Muscle layer of duodenum (tissue), 2 donors: ENCODE data around the gene ANK2.

Source experiments
- H3K27ac ChIP-seq: one replicate; pipeline ENCODE4 v1.7.0; 2013; ENCODE audit warnings: mild to moderate bottlenecking, low read length
- H3K27me3 ChIP-seq: one replicate; pipeline ENCODE4 v1.7.0; 2013; ENCODE audit warnings: low read depth, mild to moderate bottlenecking, control low read depth, low read length
- H3K36me3 ChIP-seq, 2 donors: one replicate each; pipeline ENCODE4 v1.7.0; 2013; ENCODE audit warnings: low read length in 2 of 2, control low read depth in 1 of 2, mild to moderate bottlenecking in 1 of 2; ENCODE audit not compliant: insufficient read depth in 2 of 2, control insufficient read depth in 1 of 2
- H3K4me1 ChIP-seq, 2 donors: one replicate each; pipeline ENCODE4 v1.7.0; 2013; ENCODE audit warnings: low read length in 2 of 2, mild to moderate bottlenecking in 2 of 2, control low read depth in 1 of 2, moderate library complexity in 1 of 2; ENCODE audit not compliant: insufficient read depth in 2 of 2, control insufficient read depth in 1 of 2
- H3K4me3 ChIP-seq, 2 donors: one replicate each; pipeline ENCODE4 v1.7.0; 2013; ENCODE audit warnings: low read length in 2 of 2, low read depth in 1 of 2, mild to moderate bottlenecking in 1 of 2
- H3K9me3 ChIP-seq, 2 donors: one replicate each; pipeline ENCODE4 v1.7.0; 2013; ENCODE audit warnings: low read length in 2 of 2, control low read depth in 1 of 2, mild to moderate bottlenecking in 1 of 2; ENCODE audit not compliant: control insufficient read depth in 1 of 2
- donor health status: healthy.

The ANK2 gene

DNA sequence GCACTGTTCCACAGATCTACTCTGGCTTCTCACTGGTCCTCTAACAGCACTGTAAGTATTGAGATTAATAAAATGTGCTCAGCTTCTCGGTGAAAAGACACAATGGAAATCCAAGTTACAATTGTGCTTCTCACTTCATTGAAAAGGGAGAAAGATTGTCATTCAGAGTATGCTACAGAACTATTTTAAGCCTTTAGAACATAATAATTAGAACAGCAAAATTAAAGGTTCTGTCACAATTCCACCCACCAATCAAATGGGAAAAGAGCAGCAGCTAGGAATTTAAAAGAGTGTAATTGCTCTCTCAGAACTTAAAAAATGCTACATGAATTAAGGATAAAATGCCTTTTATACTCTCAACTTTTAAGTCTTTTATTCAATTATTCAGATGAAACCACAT, 329.4 kb downstream of the ANK2 start:
- Histone ChIP-seq H3K4me1 (peaks cover 0 to 12% of the 10 kb centered on the region in 2 donors), H3K9me3 (no peaks in the 10 kb centered on the region), H3K27me3 (no peaks in the 10 kb centered on the region), H3K4me3 (no peak overlapping the region), H3K27ac (no peak overlapping the region), H3K36me3 (peaks cover 5 to 27% of the 10 kb centered on the region in 2 donors)

DNA sequence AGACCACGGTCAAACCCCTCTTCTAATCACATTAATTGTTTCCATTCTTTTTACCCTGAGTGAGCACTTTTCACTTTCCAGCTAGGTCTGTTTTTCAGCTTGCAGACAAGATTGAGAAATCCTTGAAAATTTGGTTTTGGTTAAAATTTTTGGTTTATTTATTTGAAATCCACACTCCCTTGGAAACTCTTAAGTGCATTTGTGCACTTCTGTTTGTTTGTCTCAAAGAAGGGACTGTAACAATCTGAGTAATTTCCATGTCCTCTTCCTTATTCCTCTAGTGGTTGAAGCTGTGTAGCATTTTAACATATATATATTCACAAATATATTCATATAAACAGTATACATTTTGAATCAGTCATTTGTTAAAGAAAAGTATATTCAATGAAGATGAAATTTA, 333.3 kb downstream of the ANK2 start:
- Histone ChIP-seq H3K9me3 (no peaks in the 10 kb centered on the region), H3K27ac (no peak overlapping the region), H3K4me3 (no peak overlapping the region), H3K27me3 (no peaks in the 10 kb centered on the region), H3K4me1 (peaks cover 0 to 8% of the 10 kb centered on the region in 2 donors), H3K36me3 (peaks cover 5 to 17% of the 10 kb centered on the region in 2 donors)

DNA sequence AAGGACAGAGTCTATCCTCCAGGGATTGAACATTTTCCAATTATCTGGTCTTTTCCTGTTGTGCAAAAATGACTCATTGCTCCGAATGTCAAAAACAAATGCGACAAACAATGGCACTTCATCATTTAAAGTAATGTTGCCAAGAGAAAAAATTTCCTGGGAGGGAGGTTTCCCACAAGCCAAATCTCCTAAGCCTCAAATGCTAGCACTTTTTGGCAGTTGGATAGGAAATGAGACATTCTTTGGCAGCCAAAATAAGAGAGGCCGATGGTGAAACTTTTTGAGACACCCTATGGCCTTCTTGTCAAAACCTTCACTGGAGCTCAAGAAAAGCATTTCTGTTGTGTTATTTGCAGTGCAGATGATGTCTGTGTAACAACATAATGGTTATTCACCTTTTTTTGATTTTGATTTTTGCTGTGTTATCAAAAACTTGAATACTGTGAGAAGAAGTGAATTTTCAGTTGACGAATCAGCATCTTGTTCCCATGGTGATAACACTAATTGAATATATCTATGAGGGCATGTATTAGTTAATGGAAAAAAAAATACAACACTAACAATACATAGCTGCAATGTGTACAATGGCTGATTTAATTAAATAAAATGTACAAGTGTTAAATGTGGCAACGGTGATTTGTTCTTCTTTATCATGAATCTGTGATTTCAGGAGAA, 333.8 kb downstream of the ANK2 start:
- Histone ChIP-seq H3K27ac (no peak overlapping the region), H3K9me3 (no peaks in the 10 kb centered on the region), H3K4me3 (no peak overlapping the region), H3K36me3 (peaks cover 5 to 17% of the 10 kb centered on the region in 2 donors), H3K4me1 (peaks cover 0 to 8% of the 10 kb centered on the region in 2 donors), H3K27me3 (no peaks in the 10 kb centered on the region)

DNA sequence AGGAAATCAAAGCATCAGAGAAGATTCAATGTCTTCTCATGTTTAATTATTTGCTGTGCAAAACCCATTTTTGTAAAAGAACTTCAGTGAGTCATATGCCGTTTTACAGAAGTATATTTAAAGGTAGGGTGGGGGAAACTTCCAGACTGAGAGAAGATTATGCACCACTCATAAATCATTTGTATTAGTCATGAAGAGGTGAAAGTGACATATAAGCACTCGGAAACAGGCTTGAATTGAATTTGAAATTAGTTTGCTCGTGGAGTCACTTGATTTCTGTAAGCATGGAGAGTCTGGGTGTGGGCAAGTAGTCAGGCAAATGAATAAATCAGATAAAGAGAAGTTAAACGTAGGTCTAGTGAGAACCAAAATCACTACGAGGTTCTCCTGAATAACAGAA, 335.1 kb downstream of the ANK2 start:
- Histone ChIP-seq H3K4me3 (no peak overlapping the region), H3K27ac (no peak overlapping the region), H3K9me3 (no peaks in the 10 kb centered on the region), H3K36me3 (peaks cover 5 to 17% of the 10 kb centered on the region in 2 donors), H3K27me3 (no peaks in the 10 kb centered on the region), H3K4me1 (peaks cover 0 to 8% of the 10 kb centered on the region in 2 donors)

DNA sequence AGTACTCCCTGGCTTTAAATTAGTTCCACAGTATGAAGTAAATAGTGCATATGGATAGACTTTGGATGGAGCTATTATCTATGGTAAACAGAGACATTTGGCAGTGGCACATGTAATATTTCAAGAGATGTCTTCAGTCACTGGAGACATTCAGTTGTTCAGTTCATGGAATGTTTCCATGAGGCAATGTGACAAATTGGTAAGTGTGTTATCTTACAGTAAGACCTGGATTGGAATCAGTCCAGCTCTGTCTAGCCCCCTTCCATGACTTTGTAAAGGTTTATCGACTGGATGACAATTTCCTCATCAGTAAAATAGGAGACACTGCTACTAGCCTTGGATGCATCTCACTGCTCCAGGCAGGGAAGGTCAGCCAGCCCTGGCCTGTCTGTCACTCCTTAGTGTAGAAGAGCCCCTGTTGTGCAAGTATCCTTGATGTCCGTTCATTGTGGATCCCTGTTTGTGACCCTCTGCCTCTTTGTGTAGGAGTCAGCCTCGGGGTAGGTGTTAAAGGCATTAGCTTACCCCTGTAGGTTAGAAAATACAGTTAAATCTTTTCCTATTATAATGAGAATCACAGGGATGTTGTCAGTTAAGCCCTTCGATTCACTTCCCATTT, 335.9 kb downstream of the ANK2 start:
- no peaks in the 10 kb centered on the region for H3K27me3 ChIP-seq
- H3K4me1 ChIP-seq: peaks cover 0 to 8% of the 10 kb centered on the region in 2 donors
- H3K4me3 ChIP-seq: no peak overlapping the region
- peaks cover 5 to 17% of the 10 kb centered on the region in 2 donors for H3K36me3 ChIP-seq
- no peaks in the 10 kb centered on the region for H3K9me3 ChIP-seq
- no peak overlapping the region for H3K27ac ChIP-seq

DNA sequence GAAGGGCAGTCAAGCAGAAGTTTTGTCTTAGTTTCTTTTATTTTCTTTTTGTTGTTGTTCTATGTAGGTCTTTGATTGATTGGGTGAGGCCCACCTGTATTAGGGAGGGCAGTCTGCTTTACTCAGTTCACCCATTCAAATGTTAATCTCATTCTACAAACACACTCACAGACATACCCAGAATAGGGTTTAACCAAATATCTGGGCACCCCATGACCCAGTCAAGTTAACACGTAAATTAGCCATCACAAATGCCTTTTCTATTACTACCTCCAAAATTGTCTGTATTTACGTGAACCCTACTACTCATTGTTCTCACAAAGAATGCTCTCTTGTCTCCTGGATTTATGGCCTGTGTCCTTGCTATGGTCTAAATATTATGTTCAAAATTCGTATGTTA, 339.7 kb downstream of the ANK2 start:
- H3K36me3 ChIP-seq: no peaks in the 10 kb centered on the region
- no peak overlapping the region for H3K27ac ChIP-seq
- no peaks in the 10 kb centered on the region for H3K9me3 ChIP-seq
- no peaks in the 10 kb centered on the region for H3K4me1 ChIP-seq
- no peaks in the 10 kb centered on the region for H3K27me3 ChIP-seq
- H3K4me3 ChIP-seq: no peak overlapping the region

DNA sequence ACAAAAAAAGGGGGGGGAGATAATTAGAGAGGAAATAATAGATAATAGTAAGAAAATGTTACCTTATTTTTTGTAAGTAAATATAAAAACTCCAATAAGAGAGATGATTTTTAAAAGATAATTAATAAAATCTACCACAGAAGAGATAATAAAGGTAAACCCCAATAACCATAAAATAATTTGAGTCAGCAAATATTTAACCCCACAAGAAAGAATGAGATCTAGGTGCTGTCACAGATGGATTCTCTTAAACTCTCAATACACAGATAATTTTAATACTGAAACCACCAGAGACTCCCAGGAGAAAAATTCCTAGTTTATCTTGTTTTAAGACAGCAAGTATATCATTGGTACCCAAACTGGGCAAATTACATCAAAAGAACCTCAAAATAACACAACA, 341.4 kb downstream of the ANK2 start:
- Histone ChIP-seq H3K4me1 (no peaks in the 10 kb centered on the region), H3K36me3 (no peaks in the 10 kb centered on the region), H3K9me3 (no peaks in the 10 kb centered on the region), H3K27me3 (no peaks in the 10 kb centered on the region), H3K4me3 (no peak overlapping the region), H3K27ac (no peak overlapping the region)

DNA sequence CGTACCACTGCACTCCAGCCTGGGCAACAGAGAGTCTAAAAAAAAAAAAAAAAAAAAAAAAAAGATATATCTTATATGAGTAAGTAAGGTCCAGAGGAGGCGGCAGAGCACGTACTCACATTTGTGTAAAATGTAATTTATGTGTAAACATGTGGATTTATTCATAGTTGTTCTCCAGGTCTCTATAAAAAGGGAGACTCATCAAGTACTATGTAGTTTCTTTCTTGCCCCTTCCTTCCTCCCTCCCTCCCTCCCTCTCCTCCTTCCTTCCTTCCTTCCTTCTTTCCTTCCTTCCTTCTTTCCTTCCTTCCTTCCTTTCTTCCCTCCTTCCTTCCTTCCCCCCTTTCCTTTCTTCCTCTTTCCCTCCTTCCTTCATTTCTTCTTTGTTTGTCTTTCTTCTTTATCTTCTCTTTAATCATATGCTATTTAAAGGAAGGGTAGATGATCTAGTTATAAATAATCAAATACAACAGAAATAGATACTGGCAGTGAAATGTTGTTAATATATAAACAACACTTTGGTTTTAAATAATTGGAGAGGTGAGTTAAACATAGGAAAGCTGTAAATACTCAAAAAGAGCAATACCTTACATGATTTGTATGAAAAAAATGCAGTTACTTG, 344.8 kb downstream of the ANK2 start:
- Histone ChIP-seq H3K9me3 (no peaks in the 10 kb centered on the region), H3K27me3 (no peaks in the 10 kb centered on the region), H3K4me3 (no peak overlapping the region), H3K36me3 (no peaks in the 10 kb centered on the region), H3K27ac (no peak overlapping the region), H3K4me1 (no peaks in the 10 kb centered on the region)

DNA sequence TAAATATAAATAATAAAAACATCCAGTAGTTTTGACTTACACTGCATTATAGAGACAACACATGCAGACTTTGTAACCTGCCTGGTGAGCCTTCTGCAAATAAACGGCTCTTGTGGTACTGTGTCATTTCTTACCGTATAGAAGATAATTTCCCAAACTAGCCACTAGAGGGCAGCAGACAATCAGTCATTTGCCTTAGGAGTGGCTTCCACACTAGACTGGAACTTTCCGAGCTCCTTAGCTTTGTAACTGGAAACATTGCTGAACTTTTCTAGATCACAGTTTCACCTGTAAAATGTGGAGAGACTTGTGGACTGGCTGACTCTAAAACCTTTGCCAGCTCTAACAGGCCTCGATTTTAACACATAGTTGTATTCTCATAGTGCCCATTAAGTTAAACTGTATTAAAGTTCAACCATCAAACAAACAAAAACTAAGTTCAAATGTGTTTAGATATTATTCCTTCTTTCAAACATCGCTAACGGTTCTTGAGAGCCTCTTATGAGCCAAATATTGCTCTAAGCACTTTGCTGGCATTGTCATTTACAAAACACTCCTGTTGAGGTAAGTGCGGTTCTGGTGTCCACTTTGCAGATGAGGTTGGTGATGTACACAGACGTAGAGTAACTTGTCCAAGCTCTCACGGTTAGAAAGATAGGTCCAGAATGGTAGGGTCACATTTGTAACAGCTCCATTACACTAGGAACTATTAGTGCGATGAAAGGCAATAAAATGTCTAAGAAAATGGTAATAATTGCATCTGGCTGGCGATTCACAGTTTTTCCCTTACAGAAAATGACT, 345.5 kb downstream of the ANK2 start:
- Histone ChIP-seq H3K36me3 (no peaks in the 10 kb centered on the region), H3K9me3 (no peaks in the 10 kb centered on the region), H3K27me3 (no peaks in the 10 kb centered on the region), H3K27ac (no peak overlapping the region), H3K4me1 (no peaks in the 10 kb centered on the region), H3K4me3 (no peak overlapping the region)

DNA sequence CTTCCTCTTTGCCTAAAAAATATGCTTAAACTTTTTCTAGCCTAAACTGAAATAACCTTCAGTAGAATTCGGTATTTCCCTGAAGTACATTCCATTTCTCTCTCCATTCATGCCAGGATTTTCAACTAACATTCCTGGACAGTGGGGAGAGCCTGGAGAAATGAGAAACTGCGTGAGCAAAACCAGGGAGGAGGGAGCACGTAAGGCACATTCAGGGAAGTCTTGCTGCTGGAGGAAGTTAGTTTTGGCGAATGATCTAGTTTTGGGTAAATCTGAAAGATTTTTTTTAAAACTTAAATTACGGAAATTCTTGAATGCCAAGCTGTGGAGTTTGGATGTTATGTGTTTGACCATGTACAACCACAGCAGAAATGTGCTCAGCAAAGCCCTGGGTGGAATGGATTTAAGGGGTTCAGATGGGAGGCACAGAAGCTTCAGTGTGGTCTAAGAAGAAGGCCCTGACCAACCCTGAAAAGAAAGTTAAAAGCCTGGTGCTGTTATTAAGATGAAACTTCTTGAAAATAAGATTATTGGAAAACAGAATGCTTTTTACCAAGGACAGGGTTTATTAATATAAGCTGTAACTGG, 347.8 kb downstream of the ANK2 start:
- no peak overlapping the region for H3K4me3 ChIP-seq
- H3K4me1 ChIP-seq: no peaks in the 10 kb centered on the region
- H3K27ac ChIP-seq: peak overlapping the region; percentile 6
- no peaks in the 10 kb centered on the region for H3K9me3 ChIP-seq
- H3K27me3 ChIP-seq: no peaks in the 10 kb centered on the region
- H3K36me3 ChIP-seq: no peaks in the 10 kb centered on the region
